ENCODE measurements around the gene CDK5R1.

- TF ChIP-seq, protein P1, sequence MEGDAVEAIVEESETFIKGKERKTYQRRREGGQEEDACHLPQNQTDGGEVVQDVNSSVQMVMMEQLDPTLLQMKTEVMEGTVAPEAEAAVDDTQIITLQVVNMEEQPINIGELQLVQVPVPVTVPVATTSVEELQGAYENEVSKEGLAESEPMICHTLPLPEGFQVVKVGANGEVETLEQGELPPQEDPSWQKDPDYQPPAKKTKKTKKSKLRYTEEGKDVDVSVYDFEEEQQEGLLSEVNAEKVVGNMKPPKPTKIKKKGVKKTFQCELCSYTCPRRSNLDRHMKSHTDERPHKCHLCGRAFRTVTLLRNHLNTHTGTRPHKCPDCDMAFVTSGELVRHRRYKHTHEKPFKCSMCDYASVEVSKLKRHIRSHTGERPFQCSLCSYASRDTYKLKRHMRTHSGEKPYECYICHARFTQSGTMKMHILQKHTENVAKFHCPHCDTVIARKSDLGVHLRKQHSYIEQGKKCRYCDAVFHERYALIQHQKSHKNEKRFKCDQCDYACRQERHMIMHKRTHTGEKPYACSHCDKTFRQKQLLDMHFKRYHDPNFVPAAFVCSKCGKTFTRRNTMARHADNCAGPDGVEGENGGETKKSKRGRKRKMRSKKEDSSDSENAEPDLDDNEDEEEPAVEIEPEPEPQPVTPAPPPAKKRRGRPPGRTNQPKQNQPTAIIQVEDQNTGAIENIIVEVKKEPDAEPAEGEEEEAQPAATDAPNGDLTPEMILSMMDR (IDR thresholded peaks at IDR 0.05): no peak
- no peak for TF ChIP-seq POLR2A (IDR thresholded peaks at IDR 0.05)
- no peak for TF ChIP-seq EP300 (IDR thresholded peaks at IDR 0.05)
Measured at GRCh38 chr17:32452281-32452680, 34.5 kb upstream of the CDK5R1 start.
